Left renal cortex interstitium (tissue), 4 donors: ENCODE data around the gene SYNE4. TPM values are rescaled to one million over a fixed set of nuclear protein-coding genes. Genes with fewer than 3 reads are reported as not detected.
A peak's percentile ranks its signal among the peaks of the same experiment; 100 is the strongest.

Experiments used
- DNase-seq, 4 donors: peaks; one replicate each; pipeline ENCODE4 v3.0.0-alpha.2; 2013; ENCODE audit warnings: low read depth in 4 of 4, low spot score in 2 of 4, missing footprints in 1 of 4
- polyA plus RNA-seq, 4 donors: library from polyadenylated mRNA; unstranded; fragments of 120-200 nt; gene quantifications; one replicate each; pipeline ENCODE4 v1.2.1, GENCODE V29; 2013; ENCODE audit not compliant: insufficient read length in 4 of 4

SYNE4 gene
- polyA plus RNA-seq, 4 donors, result 12.5 to 16.1 (median 13.3) TPM

DNA sequence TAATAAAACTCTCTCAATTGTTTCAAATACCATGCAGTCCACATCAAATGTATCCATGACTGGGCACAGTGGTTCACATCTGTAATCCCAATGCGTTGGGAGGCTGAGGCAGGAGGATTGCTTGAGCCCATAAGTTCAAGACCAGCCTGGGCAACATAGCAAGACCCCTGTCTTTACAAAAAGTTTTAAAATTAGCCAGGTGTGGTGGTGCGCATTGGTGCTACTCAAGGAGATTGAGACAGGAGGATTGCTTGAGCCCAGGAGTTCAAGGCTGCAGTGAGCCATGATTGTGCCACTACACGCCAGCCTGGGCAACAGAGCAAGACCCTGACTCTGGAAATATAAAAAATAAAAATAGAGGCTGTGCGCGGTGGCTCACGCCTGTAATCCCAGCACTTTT is 19.1 kb upstream of the SYNE4 start:
- no peak for DNase-seq

GRCh38 chr19:36026091-36026876 is 17.7 kb upstream of the SYNE4 start:
- no peak for DNase-seq

GRCh38 chr19:36025541-36025940 is 16.9 kb upstream of the SYNE4 start:
- DNase-seq, result no peak

GRCh38 chr19:36023432-36023831 is 14.8 kb upstream of the SYNE4 start:
- DNase-seq, result no peak

- no peak for DNase-seq
Observed at GRCh38 chr19:36019061-36019670, 10.6 kb upstream of the SYNE4 start.

DNA sequence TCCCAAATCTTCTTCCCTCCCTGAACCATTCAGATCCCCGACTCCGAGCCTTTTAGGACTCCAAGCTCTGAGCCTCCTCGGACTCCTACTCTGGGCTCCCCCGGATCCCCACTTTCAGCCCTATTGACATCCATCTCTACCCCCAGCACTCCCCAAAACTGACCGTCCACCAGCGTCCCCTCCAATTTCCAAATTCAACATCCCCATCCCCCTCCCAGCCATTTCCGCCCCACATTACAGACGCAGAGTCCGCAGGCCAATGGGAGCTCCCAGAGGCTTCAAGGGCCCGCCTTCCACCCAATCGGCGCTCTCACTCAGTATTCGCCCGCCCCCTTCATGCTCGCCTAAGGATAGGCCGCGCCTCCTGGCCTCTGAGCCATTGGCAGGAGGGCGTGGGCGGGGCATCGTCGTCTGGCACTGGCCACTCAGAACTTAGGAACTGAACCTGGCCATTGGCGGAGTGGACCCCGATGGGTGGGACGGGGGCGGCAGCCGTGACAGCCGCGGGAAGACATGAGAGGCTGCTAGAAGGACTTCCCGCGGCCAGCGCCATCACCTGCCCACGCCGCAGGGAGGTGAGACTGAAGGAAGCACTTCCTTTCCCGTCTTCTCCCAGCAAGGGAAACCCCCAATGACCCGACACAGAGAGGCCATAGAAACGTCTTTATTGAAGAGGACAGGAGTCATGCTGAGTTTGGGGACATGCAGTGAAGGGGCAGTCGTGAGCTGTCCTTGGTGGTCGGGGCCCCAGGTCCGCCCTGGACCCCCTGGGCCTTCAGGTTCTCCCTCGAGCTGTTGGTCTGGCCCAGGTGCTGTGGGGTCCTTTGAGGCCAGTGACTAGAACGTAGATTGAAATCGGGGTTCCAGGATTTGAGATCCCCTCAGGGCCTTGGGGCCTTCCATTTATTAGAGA is 5.7 kb upstream of the SYNE4 start, which contains the start of gene ALKBH6:
TSS of gene ALKBH6 (minus strand) at position 202 of the 913 bp plus-strand sequence. CDS start 816 bp downstream, outside the sequence.
- peak; percentile 87 to 97 (median 94) for DNase-seq

DNA sequence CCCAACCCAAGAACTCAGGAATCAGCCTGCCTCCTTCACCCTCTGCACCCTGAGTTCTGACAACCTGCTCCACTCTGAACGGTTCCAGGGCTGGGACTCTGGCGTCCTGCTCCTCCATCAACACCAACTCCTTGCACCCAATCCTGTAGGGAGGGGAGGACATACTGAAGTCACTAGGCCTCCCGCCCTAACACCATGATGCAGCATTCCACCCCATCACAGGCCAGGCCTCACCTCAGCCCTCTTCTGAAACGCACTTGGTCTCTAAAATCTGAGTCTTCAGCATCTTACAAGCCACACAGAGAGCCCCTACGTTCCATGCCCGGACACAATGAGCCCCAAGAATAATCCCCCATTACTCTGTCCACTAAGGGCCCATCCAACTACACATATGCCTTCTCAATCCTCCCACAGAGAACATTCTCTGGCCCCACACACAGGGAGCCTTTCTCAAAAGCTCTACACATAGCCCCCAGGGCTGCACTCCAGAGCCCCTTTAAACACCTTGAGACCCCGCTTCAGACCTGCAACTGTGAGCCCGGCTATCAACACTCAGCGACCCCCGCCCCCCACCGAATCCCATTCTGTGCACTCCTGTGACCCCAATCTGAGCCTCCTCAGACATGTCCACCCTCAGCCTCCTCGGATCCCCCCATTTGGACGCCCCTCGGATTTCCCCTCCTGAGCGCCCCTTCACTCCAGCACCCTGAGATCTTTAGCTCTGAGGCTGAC is 4.8 kb upstream of the SYNE4 start:
- no peak for DNase-seq

- DNase-seq, result no peak
Observed at GRCh38 chr19:36010402-36010801, 1.8 kb upstream of the SYNE4 start.

DNA sequence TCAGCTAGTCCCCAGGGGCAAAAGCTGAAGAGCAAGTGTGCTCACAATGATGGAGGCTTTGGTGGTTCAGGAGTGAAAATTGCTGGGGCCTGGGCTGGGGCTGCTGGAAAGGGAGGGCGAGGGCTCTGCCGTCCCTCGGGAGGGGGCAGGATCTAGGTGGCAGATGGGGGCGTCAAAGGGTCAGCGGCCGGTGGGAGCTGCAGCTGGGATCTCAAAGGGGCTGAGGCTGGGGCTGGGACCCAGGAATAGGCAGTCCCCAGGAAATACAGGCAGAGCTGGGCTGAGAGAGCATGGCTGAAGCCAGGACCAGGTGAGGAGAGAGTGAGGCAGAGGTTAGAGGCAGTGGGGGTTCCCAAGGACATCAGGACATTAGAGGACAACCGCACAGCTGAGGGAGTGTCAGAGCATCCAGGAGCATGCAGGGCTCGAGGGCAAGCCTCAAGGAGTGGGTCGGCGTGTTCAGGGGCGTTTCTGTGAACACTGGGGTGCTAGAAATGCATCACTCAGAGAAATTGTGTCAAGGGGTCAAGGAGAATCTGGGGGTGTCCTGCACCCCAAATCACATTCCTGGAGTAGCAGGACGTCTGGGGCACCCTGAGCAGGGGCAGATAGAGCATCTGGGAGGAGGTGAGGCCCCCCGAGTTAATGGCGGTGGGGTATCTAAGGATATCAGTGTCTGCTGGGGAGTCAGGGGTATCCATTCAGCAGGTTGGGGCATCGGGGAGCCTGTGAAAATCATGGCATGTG is 1.2 kb upstream of the SYNE4 start:
- DNase-seq, result no peak

GRCh38 chr19:36009220-36009619 is 607 bp upstream of the SYNE4 start:
- no peak for DNase-seq

DNA sequence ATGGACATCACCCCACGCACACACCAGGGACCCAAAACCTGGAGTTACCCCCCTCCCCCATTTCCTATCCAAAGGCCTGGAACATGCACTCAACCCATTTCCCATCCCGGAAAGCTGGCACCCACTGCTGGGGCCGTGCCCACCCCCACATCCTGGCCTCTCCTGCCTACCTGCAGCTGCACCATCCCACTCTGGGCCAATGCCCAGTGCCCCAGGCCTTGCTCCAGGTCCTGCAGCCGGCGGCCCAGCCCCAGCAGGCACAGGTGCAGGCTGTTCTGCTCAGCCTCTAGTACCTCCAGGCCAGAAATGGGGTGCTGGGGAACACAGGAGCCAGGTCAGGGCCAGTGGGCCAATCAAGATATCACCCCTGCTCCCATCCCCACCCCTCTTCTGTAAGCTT is 1.7 kb downstream of the SYNE4 start:
- no peak for DNase-seq

DNA sequence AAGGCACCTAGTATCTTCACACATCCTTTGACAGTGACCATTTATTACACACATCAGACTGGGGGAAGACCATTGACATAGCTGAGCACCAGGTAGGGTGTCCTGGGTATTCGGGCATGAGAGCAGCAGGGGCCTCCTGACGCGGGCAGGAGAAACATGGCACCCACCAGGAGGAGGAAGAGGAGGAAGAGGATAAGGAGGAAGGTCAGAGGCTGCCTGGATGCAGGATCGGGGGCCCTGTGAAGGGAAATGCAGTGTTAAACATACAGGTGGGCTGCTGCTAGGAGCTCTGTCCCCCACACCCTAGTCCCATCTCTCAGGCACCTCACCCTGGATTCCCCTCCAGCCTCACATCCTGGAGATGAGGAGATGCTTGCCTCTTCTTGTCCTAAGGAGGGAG is 5.3 kb downstream of the SYNE4 start:
- no peak for DNase-seq

DNA sequence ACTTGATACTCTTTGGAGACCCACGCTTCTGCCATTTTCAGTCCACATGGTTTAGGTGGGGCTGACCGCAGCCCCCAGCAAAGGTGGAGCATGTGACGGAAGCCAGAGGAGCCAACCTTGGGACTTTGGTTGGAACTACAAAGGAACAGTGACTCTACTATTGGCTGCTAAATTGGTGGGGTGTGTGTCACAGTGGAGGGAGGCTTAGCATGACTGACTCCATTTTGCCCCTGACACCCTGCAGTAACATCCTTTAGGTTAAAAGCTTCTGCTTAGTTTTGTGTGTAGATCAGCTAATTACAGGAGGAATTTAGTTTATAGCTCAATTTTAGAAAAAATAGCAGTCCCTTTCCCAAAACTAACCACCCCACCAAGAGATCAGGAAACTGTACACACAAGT is 7.0 kb downstream of the SYNE4 start:
- DNase-seq, result no peak

- no peak for DNase-seq
Observed at GRCh38 chr19:35996777-35997176, 11.8 kb downstream of the SYNE4 start.

GRCh38 chr19:35995048-35995993 is 13.3 kb downstream of the SYNE4 start, which contains the start of gene SDHAF1:
SDHAF1 (plus strand) TSS chr19:35995188; CDS start chr19:35995275, 87 bp downstream.
- peak; percentile 76 to 92 (median 84) for DNase-seq

DNA sequence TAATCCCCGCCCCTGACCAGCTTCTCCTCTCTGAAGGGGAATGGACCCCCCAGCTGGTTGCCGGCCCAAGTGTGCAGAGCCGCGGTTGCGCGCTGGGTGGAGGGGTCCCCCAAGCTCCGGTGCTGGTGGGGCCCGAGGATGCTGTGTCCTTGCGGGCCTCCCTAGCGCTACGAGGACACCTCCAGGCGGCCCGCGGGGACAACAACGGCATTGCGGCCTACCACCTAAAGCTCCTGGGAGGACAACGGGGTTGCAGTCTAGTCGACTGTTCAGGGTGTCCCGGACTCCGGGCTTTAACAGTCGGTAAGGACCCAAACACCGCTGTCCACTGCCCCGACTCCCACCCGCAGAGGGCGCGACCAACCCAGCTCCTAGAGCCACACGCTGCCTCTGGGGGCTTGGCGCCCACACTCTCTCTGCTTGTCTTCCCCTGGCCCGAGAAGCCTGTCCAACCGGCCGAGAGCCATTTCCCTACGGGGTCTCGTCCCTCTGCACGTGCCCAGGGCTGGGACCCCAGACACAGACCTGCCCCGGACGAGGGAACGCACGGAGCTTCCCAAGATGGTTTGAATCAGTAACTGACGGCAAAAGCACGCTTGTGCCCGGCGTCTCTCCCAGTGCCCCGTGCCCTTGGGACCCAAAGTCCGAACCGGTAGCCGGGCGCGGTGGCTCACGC is 14.6 kb downstream of the SYNE4 start:
- DNase-seq, result no peak

- no peak for DNase-seq
Observed at GRCh38 chr19:35992907-35993765, 15.5 kb downstream of the SYNE4 start.
